Neural cell (in vitro differentiated cells): ENCODE data around the gene HERC2. TPM values are rescaled to one million over a fixed set of nuclear protein-coding genes. Genes with fewer than 3 reads are reported as not detected.
"Not testable (repeated sequence)": the region's sequence is repeated elsewhere in the genome, so short reads cannot be mapped to it uniquely, and the experiment has no call there.

Source experiments
- H2AFZ ChIP-seq: fragments of 200-600, 300-800 bp; sonication (generic), shearing (Covaris generic); 2 replicates; pipeline ENCODE4 v1.6.0; 2014; ENCODE audit warnings: low read depth, mild to moderate bottlenecking, antibody characterized with exemption, low read length, moderate library complexity
- H3F3A ChIP-seq: fragments of 200-600 bp; shearing (Covaris generic); 2 replicates; pipeline ENCODE4 v1.6.1; 2016; ENCODE audit warnings: mild to moderate bottlenecking, moderate library complexity, mixed read lengths, antibody characterized with exemption, low read length; ENCODE audit not compliant: insufficient read depth, poor library complexity, severe bottlenecking
- H3K27ac ChIP-seq: fragments of 200-600, 300-800 bp; sonication (generic), shearing (Covaris generic); 2 replicates; pipeline ENCODE4 v1.5.1; 2014; ENCODE audit warnings: mild to moderate bottlenecking, low read length, moderate library complexity
- H3K27me3 ChIP-seq: fragments of 300-800, 200-600 bp; sonication (generic), shearing (Covaris generic); 2 replicates; pipeline ENCODE4 v1.6.0; 2014; ENCODE audit warnings: mild to moderate bottlenecking, low read depth, low read length, moderate library complexity; ENCODE audit not compliant: insufficient read depth
- H3K36me3 ChIP-seq: fragments of 300-800, 200-600 bp; sonication (generic), shearing (Covaris generic); 2 replicates; pipeline ENCODE4 v1.5.1; 2014; ENCODE audit warnings: mild to moderate bottlenecking, antibody characterized with exemption, low read length, moderate library complexity; ENCODE audit not compliant: insufficient read depth
- H3K4me2 ChIP-seq: fragments of 300-800, 200-600 bp; sonication (generic), shearing (Covaris generic); 2 replicates; pipeline ENCODE4 v1.6.0; 2014; ENCODE audit warnings: mild to moderate bottlenecking, low read length
- H3K4me3 ChIP-seq: fragments of 300-800, 200-600 bp; sonication (generic), shearing (Covaris generic); 2 replicates; pipeline ENCODE4 v1.5.1; 2014; ENCODE audit warnings: mild to moderate bottlenecking, low read length, moderate library complexity
- H3K79me2 ChIP-seq: fragments of 200-600 bp; shearing (Covaris generic); replicated peaks from 2 replicates; pipeline ENCODE4 v1.6.0; 2014; ENCODE audit warnings: mild to moderate bottlenecking, low read length, moderate library complexity; ENCODE audit not compliant: insufficient read depth
- H3K9ac ChIP-seq: fragments of 300-800, 200-600 bp; sonication (generic), shearing (Covaris generic); 2 replicates; pipeline ENCODE4 v1.6.1; 2016; ENCODE audit warnings: mild to moderate bottlenecking, low read length, mixed read lengths
- H3K9me2 ChIP-seq: fragments of 200-600 bp; shearing (Covaris generic); 2 replicates; pipeline ENCODE4 v1.6.1; 2016; ENCODE audit warnings: mild to moderate bottlenecking, low read length, mixed read lengths; ENCODE audit not compliant: insufficient read depth
- H3K9me3 ChIP-seq: fragments of 200-600, 300-800 bp; sonication (generic), shearing (Covaris generic); 2 replicates; pipeline ENCODE4 v1.6.1; 2016; ENCODE audit warnings: mild to moderate bottlenecking, mixed run types, low read length, moderate library complexity, mixed read lengths
- H4K20me1 ChIP-seq: fragments of 200-600 bp; shearing (Covaris generic); 2 replicates; pipeline ENCODE4 v1.6.1; 2016; ENCODE audit warnings: mild to moderate bottlenecking, mixed run types; ENCODE audit not compliant: insufficient read depth
- EP300 ChIP-seq: fragments of 450-650 bp; conservative IDR thresholded peaks from 2 replicates; pipeline ENCODE4 v1.6.1; 2014; ENCODE audit warnings: antibody characterized with exemption, mild to moderate bottlenecking, moderate library complexity; ENCODE audit not compliant: poor library complexity, severe bottlenecking
- EZH2 ChIP-seq: fragments of 200-600, 300-800 bp; shearing (Covaris generic), sonication (generic); IDR thresholded peaks from 2 replicates; pipeline ENCODE4 v1.6.1; 2014; ENCODE audit warnings: antibody characterized with exemption, low read length, borderline replicate concordance, mild to moderate bottlenecking; ENCODE audit not compliant: insufficient read depth, poor library complexity, severe bottlenecking
- MXI1 ChIP-seq: fragments of 450-650 bp; conservative IDR thresholded peaks from 2 replicates; pipeline ENCODE4 v1.6.1; 2014; ENCODE audit warnings: antibody characterized with exemption, mild to moderate bottlenecking; ENCODE audit not compliant: poor library complexity, severe bottlenecking
- POLR2AphosphoS5 ChIP-seq: IDR thresholded peaks from 2 replicates; pipeline ENCODE4 v1.6.1; 2012
- RAD21 ChIP-seq: fragments of 450-650 bp; conservative IDR thresholded peaks from 2 replicates; pipeline ENCODE4 v1.6.1; 2014; ENCODE audit warnings: antibody characterized with exemption, mild to moderate bottlenecking, moderate library complexity
- SMC3 ChIP-seq: fragments of 450-650 bp; conservative IDR thresholded peaks from 2 replicates; pipeline ENCODE4 v1.6.1; 2014; ENCODE audit warnings: antibody characterized with exemption, mild to moderate bottlenecking, moderate library complexity; ENCODE audit not compliant: poor library complexity
- TAF1 ChIP-seq: IDR thresholded peaks from 2 replicates; pipeline ENCODE4 v1.6.1; 2012; ENCODE audit warnings: low read depth
- polyA plus RNA-seq: library from polyadenylated mRNA; depleted of rRNA; stranded (reverse); fragments of >200 nt; gene quantifications from 2 replicates; pipeline ENCODE4 v1.2.3, GENCODE V29; 2014
- TF ChIP-seq, protein P1 (sequence below): IDR thresholded peaks from 2 replicates; pipeline ENCODE4 v1.6.1; 2012; ENCODE audit warnings: borderline replicate concordance
- TF ChIP-seq, protein P2 (sequence below): fragments of 450-650 bp; IDR thresholded peaks from 2 replicates; pipeline ENCODE4 v1.5.1; 2014; ENCODE audit warnings: antibody characterized with exemption, mild to moderate bottlenecking, moderate library complexity; ENCODE audit not compliant: poor library complexity, severe bottlenecking

Gene HERC2
- polyA plus RNA-seq, 1 donor from 2014 or later = 47.3 TPM

DNA sequence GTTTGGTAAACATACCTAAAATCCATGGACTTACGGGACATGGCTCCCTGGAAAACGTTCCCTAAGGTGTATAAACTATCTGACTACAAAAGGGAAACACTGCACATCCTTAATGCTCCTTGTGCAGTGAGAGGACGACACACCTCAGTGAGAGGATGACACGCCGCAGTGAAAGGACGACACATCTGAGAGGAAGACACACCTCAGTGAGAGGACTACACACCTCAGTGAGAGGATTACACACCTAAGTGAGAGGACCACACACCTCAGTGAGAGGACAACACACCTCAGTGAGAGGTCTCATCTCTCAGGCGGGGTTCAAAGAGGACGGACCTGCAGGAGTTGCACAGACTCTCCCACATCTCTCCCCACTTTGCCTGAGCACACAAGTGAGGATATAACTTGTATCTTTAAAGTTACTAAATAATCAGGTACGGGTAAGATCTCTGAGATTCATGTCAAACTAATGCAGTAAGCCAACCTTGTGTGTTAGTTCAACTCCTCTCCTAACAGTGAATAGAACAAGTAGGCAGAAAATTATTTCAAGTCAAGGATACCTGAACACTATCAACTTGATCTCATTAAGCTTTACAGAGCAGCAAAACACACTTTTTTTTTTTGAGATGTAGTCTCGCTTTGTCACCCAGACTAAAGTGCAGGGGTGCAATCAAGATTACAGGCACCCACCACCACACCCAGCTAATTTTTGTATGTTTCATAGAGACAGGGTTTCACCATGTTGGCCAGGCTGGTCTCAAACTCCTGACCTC is 32.1 kb downstream of the HERC2 start:
- H4K20me1 ChIP-seq = no peaks in the 10 kb centered on the region
- peaks cover 4% of the 10 kb centered on the region for H3K79me2 ChIP-seq
- no peak overlapping the region for H3K4me3 ChIP-seq
- H3K27me3 ChIP-seq = no peaks in the 10 kb centered on the region
- H3K27ac ChIP-seq = no peak overlapping the region
- no peaks in the 10 kb centered on the region for H3F3A ChIP-seq
- no peak overlapping the region for H3K4me2 ChIP-seq
- peaks cover 6% of the 10 kb centered on the region for H3K36me3 ChIP-seq
- no peak overlapping the region for H2AFZ ChIP-seq
- no peak overlapping the region for H3K9ac ChIP-seq
- TF ChIP-seq RAD21 (no peak), POLR2AphosphoS5 (no peak), TAF1 (no peak), MXI1 (no peak), SMC3 (no peak), EZH2 (no peak), EP300 (no peak)
- TF ChIP-seq, protein P1, sequence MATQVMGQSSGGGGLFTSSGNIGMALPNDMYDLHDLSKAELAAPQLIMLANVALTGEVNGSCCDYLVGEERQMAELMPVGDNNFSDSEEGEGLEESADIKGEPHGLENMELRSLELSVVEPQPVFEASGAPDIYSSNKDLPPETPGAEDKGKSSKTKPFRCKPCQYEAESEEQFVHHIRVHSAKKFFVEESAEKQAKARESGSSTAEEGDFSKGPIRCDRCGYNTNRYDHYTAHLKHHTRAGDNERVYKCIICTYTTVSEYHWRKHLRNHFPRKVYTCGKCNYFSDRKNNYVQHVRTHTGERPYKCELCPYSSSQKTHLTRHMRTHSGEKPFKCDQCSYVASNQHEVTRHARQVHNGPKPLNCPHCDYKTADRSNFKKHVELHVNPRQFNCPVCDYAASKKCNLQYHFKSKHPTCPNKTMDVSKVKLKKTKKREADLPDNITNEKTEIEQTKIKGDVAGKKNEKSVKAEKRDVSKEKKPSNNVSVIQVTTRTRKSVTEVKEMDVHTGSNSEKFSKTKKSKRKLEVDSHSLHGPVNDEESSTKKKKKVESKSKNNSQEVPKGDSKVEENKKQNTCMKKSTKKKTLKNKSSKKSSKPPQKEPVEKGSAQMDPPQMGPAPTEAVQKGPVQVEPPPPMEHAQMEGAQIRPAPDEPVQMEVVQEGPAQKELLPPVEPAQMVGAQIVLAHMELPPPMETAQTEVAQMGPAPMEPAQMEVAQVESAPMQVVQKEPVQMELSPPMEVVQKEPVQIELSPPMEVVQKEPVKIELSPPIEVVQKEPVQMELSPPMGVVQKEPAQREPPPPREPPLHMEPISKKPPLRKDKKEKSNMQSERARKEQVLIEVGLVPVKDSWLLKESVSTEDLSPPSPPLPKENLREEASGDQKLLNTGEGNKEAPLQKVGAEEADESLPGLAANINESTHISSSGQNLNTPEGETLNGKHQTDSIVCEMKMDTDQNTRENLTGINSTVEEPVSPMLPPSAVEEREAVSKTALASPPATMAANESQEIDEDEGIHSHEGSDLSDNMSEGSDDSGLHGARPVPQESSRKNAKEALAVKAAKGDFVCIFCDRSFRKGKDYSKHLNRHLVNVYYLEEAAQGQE = no peak
- TF ChIP-seq, protein P2, sequence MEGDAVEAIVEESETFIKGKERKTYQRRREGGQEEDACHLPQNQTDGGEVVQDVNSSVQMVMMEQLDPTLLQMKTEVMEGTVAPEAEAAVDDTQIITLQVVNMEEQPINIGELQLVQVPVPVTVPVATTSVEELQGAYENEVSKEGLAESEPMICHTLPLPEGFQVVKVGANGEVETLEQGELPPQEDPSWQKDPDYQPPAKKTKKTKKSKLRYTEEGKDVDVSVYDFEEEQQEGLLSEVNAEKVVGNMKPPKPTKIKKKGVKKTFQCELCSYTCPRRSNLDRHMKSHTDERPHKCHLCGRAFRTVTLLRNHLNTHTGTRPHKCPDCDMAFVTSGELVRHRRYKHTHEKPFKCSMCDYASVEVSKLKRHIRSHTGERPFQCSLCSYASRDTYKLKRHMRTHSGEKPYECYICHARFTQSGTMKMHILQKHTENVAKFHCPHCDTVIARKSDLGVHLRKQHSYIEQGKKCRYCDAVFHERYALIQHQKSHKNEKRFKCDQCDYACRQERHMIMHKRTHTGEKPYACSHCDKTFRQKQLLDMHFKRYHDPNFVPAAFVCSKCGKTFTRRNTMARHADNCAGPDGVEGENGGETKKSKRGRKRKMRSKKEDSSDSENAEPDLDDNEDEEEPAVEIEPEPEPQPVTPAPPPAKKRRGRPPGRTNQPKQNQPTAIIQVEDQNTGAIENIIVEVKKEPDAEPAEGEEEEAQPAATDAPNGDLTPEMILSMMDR = no peak
- no peaks in the 10 kb centered on the region for H3K9me3 ChIP-seq
- H3K9me2 ChIP-seq = no peaks in the 10 kb centered on the region

DNA sequence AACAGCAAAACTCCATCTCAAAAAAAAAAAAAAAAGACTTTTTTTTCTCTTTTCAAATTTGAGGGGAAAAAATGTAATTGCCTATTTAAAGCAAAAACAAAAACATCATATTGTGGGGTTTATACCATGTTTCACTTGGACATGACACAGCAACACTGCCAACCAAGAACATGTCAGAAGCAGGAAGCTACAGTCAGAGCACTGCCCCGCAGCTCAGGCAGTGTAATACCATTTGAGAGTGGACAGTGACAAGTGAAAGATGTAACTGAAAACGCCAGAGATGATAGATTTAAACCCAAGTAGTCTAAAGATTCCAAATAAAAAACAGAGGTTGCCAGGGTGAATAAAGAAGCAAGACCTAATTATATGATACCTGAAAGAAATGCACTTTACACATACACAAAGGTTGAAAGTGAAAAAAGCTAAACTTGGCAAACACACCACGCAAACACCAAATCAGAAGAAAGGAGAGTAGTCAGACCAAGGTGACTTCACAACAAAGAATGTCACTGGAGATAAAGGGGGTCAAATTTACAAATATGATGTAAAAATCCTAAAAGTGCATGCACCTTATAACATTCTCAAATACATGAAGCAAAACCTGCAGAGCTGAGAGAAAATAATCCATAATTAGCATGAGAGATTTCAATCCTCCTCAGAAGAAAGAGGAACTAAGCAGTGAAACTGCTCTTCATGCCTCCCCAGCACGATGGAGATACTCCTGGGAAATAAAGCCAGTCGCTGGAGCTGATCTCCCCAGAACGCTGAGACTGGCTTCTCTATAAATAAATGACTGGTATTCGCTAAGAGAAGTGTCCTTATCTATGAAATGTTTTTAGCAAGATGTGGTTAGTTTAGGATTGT is 32.9 kb downstream of the HERC2 start:
- not testable (repeated sequence) for H3K79me2 ChIP-seq, H3K9ac ChIP-seq, H3F3A ChIP-seq, H2AFZ ChIP-seq, H3K27me3 ChIP-seq, H3K9me3 ChIP-seq, H3K4me3 ChIP-seq, H4K20me1 ChIP-seq, H3K9me2 ChIP-seq, H3K27ac ChIP-seq, H3K36me3 ChIP-seq, H3K4me2 ChIP-seq

DNA sequence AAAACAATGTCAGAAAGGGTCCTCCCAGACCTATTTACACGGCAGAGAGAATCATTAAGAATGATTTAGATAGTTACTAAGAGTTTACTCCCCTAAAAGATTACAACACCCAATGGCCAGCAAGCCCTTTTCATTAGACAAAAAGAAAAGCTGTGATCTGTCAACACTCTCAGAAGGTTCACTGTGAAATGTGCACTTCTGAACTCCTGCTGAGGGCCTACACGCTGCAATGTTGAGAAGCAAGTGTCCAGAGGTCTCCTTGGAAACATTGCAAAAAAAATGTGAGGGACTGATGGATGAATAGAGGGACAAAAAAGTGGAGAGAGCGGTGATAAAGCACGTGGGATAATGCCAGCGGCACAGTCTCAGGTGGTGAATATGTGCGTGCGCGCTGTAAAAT is 35.3 kb downstream of the HERC2 start:
- not testable (repeated sequence) for H3K9me3 ChIP-seq, H3K9me2 ChIP-seq, H3K27me3 ChIP-seq, H3K4me3 ChIP-seq, H4K20me1 ChIP-seq, H3F3A ChIP-seq, H3K4me2 ChIP-seq, H3K9ac ChIP-seq, H2AFZ ChIP-seq, H3K27ac ChIP-seq, H3K36me3 ChIP-seq
- peaks cover 15% of the 10 kb centered on the region for H3K79me2 ChIP-seq
